Chondrocyte (in vitro differentiated cells): Measurements from ENCODE around the gene PWP1. TPM values are rescaled to one million over a fixed set of nuclear protein-coding genes. Genes with fewer than 3 reads are reported as not detected.

Experiments used
- DNase-seq: peaks from one replicate; pipeline ENCODE4 v3.0.0; 2021; ENCODE audit warnings: mixed read lengths, low spot score
- H3K27ac Mint-ChIP-seq: one replicate; pipeline ENCODE4 v1.8.0; 2021; ENCODE audit warnings: mild to moderate bottlenecking, moderate library complexity, mixed read lengths; ENCODE audit not compliant: unreplicated experiment
- H3K27me3 Mint-ChIP-seq: 2 replicates; pipeline ENCODE4 v1.8.0; 2021; ENCODE audit warnings: low read depth, mixed read lengths
- H3K36me3 Mint-ChIP-seq: 2 replicates; pipeline ENCODE4 v1.8.0; 2021; ENCODE audit warnings: low read depth, mixed read lengths
- H3K4me1 Mint-ChIP-seq: 2 replicates; pipeline ENCODE4 v1.8.0; 2021; ENCODE audit warnings: low read depth, mild to moderate bottlenecking, mixed read lengths
- H3K4me3 Mint-ChIP-seq: one replicate; pipeline ENCODE4 v1.8.0; 2021; ENCODE audit warnings: mild to moderate bottlenecking, moderate library complexity, mixed read lengths; ENCODE audit not compliant: unreplicated experiment
- H3K9me3 Mint-ChIP-seq: 2 replicates; pipeline ENCODE4 v1.8.0; 2021; ENCODE audit warnings: low read depth, mixed read lengths
- CTCF ChIP-seq: fragments of 200-600 bp; sonication (generic); IDR thresholded peaks from 2 replicates; pipeline ENCODE4 v1.5.0; 2021; ENCODE audit warnings: antibody characterized with exemption, mild to moderate bottlenecking, moderate library complexity
- total RNA-seq: library from RNA; stranded (reverse); gene quantifications from 3 replicates; pipeline ENCODE4 v1.2.1, GENCODE V29; 2021

Gene PWP1
- total RNA-seq, 1 donor from 2014 or later, result 44.9 TPM

GRCh38 chr12:107649661-107650061 lies 35.9 kb upstream of the PWP1 start:
- Mint-ChIP-seq H3K27ac (no peak overlapping the region), H3K36me3 (no peaks in the 10 kb centered on the region), H3K4me3 (no peak overlapping the region), H3K9me3 (no peaks in the 10 kb centered on the region), H3K4me1 (peaks cover 9% of the 10 kb centered on the region), H3K27me3 (peaks cover 8% of the 10 kb centered on the region)
- no peak for TF ChIP-seq CTCF
- no peak for DNase-seq

GRCh38 chr12:107650977-107651376 lies 34.6 kb upstream of the PWP1 start:
- no peak overlapping the region for H3K27ac Mint-ChIP-seq
- no peaks in the 10 kb centered on the region for H3K9me3 Mint-ChIP-seq
- no peak for TF ChIP-seq CTCF

GRCh38 chr12:107651571-107652449 lies 33.8 kb upstream of the PWP1 start:
- no peak for DNase-seq
- H3K4me1 Mint-ChIP-seq, result no peaks in the 10 kb centered on the region
- H3K27ac Mint-ChIP-seq, result no peak overlapping the region
- H3K36me3 Mint-ChIP-seq, result no peaks in the 10 kb centered on the region
- H3K9me3 Mint-ChIP-seq, result no peaks in the 10 kb centered on the region
- no peak for TF ChIP-seq CTCF
- H3K4me3 Mint-ChIP-seq, result no peak overlapping the region
- peaks cover 8% of the 10 kb centered on the region for H3K27me3 Mint-ChIP-seq

More at GRCh38 chr12:107650977-107651376, 34.6 kb upstream of the PWP1 start:
- no peaks in the 10 kb centered on the region for H3K36me3 Mint-ChIP-seq
- no peak overlapping the region for H3K4me3 Mint-ChIP-seq
- H3K27me3 Mint-ChIP-seq, result peaks cover 8% of the 10 kb centered on the region
- DNase-seq, result no peak
- peaks cover 2% of the 10 kb centered on the region for H3K4me1 Mint-ChIP-seq

- Mint-ChIP-seq H3K36me3 (no peaks in the 10 kb centered on the region), H3K9me3 (no peaks in the 10 kb centered on the region), H3K4me1 (no peaks in the 10 kb centered on the region), H3K4me3 (no peak overlapping the region), H3K27me3 (peaks cover 7% of the 10 kb centered on the region), H3K27ac (no peak overlapping the region)
- no peak for DNase-seq
- TF ChIP-seq CTCF, result no peak
Measured at GRCh38 chr12:107653519-107653918, 32.1 kb upstream of the PWP1 start.

GRCh38 chr12:107654873-107655272 lies 30.7 kb upstream of the PWP1 start:
- Mint-ChIP-seq H3K27me3 (peaks cover 3% of the 10 kb centered on the region), H3K4me1 (no peaks in the 10 kb centered on the region), H3K9me3 (no peaks in the 10 kb centered on the region), H3K4me3 (no peak overlapping the region), H3K27ac (no peak overlapping the region), H3K36me3 (no peaks in the 10 kb centered on the region)
- TF ChIP-seq CTCF, result no peak
- DNase-seq, result no peak
